HG02623 (cell line): ENCODE data around the gene ATP4B.

Experiments used
- ATAC-seq: cut with Tn5 transposase; IDR thresholded peaks from one replicate; pipeline ENCODE4 v1.9.1; 2021; ENCODE audit warnings: moderate library complexity; ENCODE audit not compliant: unreplicated experiment

The ATP4B gene

DNA sequence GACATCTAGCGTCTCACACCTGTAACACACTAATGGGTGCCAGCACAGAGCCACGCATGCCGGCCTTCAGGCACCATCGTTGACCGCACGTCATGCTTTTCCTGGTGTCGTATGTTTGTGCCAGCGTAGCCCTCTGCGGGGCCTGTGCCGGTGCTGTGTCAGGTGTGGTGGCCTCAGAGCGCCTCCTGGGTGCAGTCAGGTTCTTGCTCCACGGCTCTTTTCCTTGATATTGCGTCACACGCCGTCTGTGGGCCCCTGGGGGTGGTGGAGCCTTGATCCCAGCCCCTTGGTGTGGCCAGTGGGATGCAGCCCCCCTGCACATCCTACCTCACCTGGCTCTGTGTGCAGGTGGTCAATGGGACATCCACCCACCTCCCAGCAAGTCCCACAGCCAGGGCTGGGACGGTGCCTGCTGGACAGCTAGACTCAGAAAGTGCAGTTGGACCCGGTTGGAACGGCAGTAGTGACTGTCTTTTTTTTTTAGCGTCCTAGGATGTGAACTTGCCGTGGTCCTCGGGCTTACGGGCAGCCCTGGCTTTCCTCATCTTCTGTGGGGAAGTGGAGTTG is 48.9 kb downstream of the ATP4B start:
- ATAC-seq, result no peak

DNA sequence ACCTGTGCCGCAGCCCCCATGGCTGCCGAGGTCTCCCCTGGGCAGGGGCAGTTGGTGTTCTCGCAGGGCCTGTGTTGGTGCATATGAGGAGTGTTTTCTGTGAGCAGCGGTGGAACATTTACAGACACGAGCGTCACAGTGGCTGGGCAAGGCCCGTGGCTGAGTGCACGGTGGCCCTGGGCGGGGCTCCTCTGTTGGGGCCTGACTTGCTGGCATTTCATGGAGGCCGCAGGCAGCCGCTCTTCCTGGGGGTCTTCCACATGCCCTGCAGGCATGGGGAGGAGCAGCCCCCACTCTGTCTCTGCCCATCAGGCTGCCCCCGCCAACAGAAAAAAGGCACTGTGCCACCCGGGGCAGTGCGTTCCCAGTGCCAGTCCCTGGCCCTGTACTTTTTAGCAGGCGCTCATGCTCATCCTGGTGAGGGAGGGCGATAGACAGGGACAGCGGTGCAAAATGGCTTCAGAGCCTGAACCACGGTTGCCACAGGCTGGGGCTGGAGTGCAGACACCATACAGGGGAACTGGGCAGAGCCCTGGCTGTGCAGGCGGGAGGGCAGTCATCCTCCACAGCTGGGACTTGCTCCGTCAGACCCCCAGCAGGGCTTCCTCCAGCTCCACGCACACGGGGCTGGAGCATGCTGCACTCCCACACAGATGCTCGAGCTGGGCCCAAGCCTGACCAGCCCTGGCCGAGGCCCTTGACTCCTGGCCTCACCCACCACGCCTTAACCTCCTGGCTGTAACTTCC is 49.9 kb downstream of the ATP4B start:
- no peak for ATAC-seq

DNA sequence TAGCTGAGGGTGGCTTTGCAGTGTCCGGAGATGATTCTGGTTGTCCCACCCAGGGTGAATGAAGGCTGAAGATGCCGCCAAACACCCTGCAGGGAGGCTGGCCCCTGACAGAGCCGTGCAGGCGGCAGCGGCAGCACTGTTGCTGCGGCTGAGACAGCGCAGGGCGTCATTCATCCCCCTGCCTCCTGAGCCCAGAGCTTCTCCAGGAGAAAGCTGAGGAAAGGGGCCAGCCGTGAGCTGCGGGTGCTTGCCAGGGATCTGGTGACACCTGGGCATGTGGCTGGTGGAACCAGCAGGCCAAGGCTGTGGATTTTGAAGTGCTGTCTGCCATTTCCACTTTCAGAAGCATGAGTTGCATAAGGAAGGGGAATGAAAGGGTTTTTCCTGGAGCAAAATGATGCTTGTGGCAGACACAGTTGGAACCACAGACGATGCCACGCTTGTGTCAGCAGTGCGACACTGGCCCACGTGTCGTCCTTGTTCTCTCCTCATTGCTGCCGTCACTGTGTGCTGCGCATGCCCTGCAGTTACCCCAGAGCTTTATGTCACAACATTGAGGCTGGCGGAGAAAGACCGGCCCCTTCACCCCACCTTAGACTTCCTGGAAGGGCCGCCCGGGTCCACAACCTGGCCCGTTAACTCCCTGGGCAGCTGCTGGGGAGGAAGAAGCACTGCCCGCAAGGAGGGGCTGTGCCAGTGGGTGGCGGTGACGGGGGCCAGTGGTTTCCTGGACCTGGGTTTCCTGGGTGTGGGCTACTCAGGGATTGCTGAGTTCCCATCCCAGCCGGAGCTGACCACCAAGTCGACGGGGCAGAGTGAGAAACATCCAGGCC is 50.7 kb downstream of the ATP4B start:
- ATAC-seq, result no peak

DNA sequence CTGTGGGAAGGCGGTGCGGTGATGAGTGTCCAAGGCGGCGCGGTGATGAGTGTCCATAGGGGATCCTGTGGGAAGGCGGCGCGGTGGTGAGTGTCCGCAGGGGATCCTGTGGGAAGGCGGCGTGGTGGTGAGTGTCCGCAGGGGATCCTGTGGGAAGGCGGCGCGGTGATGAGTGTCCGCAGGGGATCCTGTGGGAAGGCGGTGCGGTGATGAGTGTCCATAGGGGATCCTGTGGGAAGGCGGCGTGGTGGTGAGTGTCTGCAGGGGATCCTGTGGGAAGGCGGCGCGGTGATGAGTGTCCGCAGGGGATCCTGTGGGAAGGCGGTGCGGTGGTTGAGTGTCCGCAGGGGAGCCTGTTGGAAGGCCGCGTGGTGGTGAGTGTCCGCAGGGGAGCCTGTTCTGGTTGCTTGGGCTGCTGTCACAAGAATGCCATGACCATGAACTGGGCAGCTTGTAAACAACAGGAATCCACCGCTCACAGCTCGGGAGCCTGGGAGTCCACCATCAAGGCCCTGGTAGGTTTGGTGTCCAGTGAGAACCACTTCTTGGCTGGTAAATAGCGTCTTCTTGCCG is 52.0 kb downstream of the ATP4B start:
- ATAC-seq, result no peak

DNA sequence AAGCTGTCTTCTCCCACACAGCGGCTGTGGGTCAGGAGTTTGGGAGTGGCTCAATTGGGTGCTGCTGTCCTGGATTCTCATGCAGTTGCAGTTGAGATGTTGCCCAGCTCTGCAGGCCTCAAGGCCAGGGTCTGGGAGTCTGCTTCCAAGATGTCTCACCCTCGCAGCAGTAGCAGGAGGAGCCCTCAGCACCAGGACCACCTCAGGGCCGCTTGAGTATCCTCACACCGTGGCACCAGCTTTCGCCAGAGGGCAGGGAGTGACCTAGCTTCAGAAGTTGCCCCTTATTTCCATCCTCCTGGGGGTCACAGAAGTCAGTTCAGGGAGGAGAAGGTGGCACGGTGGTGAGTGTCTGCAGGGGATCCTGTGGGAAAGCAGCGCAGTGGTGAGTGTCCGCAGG is 52.5 kb downstream of the ATP4B start:
- ATAC-seq, result no peak

DNA sequence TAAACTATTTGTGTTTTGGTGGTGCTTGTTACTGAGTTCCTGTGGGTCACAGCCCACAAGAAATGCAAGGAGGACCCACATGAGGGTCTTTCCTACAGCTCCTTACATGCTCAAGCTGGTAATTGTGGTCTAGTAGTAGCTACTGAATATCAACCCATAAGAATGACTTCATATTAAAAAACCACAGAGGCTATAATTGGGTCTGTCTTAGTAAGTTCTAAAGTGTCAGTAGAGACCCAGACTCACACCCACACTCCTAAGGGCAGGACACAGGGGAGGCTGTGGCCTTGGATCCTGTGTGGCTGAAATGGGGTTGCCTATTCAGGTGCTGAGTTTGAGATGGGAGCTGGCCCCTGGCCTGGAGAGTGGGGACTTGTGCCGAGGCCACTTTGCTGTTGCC is 53.8 kb downstream of the ATP4B start:
- no peak for ATAC-seq

DNA sequence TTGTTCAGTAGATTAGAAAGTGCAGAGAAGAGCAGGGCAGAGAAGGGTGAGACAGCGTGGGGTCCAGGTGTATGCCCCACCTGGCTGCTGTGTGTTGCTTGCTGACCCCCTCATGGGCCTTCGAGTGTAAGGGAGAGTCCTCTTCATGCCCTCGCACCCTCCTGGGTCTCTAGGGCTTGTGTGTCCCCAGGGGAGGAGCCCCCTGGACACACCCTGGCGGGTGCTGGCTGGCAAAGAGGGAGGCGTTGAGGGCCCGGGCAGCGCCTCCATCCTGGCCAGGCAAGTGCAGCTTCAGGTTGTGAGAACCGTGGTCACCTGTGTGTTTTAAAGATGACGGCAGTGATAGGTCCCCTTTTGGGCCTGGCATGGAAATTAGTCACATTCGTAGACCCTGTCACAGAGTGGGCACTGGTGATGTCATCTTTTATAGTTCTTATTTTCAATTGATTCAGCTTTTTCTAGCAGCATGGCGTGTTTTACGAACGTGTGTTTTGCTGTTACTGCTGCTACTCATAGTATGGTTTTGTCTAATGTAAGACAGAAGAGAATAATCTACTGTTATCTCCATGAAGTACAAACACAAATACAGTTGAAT is 54.8 kb downstream of the ATP4B start:
- ATAC-seq, result no peak

DNA sequence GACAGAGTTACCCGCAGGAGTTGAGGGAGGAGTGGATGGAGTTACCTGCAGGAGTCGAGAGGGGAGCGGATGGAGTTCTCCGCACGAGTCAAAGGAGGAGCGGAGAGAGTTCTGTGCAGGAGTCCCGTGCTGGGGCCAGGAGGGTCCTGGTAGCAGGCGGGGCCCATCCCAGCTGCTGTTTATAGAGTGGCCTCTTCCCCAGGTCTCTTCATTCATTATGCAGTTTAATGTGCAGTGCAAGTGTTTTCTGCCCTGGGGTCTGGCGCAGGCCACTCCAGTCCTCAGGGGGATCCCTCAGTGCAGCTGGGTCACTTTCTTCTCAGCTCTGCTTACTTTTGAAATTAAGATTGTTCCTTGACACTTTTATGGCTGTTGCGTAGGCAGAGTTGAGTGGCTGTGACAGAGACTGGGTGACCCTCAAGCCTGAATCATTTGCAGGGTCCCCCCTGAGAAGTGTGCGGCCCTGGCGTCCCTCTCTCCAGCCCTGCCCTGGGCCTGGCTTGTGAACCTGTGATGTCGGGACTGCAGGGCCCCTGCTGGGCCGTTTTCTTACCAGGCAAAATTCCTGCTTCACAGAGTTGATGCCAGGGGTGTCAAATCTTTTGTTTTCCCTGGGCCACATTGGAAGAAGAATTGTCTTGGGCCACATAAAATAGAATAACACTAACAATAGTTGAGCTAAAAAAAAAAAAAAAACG is 55.6 kb downstream of the ATP4B start:
- no peak for ATAC-seq

DNA sequence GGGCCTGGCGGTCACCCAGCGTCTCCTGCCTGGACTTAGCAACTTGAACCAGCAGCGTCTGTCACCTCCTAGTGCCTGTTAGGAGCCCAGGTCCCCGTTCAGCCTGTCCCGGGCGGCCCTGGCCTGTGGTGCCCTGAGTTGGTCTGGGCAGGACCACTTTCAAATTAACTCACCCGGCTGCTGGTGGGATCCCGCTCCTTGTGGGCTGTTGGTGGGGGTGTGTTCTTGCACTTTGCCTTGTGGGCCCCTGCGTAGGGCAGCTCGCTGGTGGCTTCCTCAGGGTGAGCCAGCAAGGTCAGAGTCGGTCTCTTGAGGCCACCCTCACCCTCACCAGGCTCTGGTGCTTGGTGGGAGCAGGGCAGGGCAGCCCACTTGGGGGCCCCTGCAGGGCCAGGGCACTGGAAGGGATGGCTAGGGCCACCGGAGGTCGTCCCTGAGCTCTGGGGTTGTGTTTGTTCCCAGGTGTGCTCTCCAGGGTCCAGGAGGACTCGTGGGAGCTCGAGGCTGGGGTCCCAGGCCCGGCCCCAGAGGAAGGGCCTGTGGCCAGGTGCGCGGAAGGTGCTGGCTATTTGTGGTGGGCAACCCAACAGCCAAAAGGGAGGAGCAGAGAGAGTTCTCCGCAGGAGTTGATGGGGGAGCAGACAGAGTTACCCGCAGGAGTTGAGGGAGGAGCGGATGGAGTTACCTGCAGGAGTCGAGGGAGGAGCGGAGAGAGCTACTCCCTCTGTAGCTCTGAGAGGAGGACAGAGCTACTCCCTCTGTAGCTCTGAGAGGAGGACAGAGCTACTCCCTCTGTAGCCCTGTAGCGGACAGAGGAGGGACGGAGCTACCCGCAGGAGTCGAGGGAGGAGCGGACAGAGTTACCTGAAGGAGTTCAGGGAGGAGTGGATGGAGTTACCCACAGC is 56.6 kb downstream of the ATP4B start:
- no peak for ATAC-seq

DNA sequence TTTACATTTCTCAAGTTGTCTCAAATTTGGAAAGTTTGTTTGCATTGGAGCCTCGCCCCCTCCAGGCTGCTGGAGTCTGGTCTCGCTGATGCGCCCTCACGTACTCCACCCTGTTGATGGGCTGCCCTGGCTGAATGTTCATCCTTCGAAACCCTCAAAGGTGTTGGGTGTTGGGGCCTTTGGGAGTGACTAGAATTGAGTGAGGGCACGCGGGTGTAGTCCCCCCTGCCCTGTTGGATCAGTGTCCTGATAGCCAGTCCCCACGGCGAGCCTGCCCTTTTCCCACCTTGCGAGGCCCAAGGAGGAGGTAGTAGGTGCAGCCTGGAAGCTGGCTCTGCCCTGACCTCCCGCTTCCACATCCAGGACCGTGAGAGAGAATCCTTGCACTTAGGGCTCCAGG is 58.6 kb downstream of the ATP4B start:
- no peak for ATAC-seq
